K562 treated with DMSO at 1 percent for 24 hours (cell line): Measurements from ENCODE around the gene GRAP2. TPM values are rescaled to one million over a fixed set of nuclear protein-coding genes. Genes with fewer than 3 reads are reported as not detected.

Experiments
- total RNA-seq: library from RNA; unstranded; fragments of 300-600 nt; gene quantifications from 2 replicates; pipeline ENCODE4 v1.2.3, GENCODE V29; 2022; ENCODE audit warnings: low read depth; ENCODE audit not compliant: insufficient read depth

The GRAP2 gene
- total RNA-seq: 47.6 and 61.8 TPM in 2 replicates

DNA sequence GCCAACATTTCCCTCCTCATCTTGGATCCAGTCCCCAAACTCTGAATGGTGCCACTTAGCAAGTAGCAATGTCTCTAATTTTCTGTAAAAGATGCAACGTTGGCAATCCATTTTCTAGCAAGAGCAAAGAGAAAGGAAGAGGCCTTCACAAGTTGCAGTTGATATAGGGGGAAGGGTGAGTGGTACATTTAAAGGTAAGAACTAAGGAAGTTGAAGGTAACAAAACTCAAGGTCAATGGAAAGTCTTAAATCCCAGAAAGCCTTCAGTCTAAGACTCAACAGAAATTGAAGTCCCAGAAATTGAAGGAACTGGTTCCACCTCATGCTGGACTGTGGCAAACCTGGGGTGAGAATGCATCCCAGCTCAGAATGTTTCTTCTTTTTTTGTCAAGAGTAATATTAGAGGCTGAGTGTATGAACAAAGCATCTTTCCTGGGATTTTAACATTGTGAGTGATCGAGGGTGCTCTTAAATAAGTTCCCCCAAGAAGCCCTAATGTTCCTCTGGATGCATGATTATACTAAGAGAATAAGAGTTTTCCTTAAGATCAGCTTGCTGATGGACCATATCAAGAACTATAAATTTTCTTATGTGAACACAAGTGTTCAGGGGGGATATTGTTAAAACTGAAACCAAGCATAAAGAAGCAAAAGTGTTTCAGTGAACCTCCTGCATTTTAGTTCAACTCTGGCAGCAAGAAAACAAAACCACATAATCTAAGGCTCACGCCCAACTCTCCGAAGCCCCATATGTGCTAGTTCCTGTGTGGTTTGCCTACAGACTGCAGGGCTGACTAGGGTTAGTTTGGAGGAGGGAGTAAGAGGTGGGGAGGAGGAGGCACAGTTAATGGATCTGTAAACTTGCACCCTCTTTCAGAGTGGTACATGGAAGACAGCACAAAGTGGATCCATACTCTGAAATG is at the start of gene GRAP2:
GRAP2 (plus strand) TSS at position 779 of the 922 bp plus-strand sequence. CDS start 46,023 bp downstream, outside the sequence.

DNA sequence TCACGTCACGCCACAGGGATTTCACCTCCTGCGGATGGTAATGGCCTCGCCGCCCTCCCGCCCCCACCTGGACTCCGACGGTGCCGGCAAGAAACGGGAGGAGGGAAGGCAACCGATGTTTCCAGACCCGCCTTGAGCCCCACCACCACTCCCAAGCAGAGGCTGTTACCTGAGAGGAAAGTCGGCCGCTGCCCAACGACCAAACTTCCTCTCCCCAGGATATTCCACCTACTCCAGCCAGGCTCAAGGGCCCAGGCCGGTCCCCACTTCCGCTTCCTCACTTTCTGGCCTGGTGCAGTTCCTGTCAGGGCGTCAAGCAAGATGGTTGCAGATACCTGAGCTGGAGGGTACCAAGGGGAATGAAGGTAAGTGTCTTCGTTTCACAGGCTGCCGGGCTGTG is 7.4 kb upstream of the GRAP2 start, which contains the start of gene ENTHD1:
ENTHD1 (minus strand) TSS at position 235 of the 400 bp plus-strand sequence. CDS start 6,012 bp downstream, outside the sequence.

DNA sequence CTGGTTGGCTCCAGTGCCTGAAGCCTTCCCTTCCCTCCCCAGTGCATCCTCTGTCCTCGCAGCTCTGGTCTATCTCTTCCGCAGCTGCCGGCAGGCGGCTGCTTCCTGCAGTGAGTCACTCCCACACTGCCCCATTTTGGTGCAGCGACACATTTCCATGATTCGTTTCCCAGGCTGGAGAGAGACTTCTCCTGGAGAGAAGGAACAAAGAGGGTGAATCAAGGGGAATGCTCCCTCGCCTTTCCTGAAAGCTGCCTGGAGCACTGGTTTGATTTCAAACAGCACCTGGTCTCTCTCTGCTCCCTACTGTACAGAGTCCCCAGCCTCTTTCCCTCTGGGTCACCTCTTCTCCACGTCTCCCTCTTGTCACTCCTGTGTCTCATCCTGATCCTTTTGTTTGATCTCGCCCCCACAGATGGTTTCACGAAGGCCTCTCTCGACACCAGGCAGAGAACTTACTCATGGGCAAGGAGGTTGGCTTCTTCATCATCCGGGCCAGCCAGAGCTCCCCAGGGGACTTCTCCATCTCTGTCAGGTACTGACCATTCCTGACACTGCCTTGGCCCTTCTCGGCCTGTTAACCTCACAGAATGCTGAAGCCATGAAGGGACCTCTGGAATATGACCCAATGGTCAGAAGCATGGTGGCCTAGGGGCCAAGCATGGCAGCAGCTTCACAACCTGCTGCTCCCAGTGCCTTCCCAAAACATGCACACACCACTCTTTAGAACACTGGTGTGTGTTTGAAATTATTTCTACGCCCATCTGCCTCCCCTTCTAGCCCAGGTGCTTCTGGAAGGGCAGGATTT is 59.0 kb downstream of the GRAP2 start, which contains the start of gene TMA7B:
TMA7B (plus strand) TSS at position 758 of the 808 bp plus-strand sequence. CDS start 3,978 bp downstream, outside the sequence.

DNA sequence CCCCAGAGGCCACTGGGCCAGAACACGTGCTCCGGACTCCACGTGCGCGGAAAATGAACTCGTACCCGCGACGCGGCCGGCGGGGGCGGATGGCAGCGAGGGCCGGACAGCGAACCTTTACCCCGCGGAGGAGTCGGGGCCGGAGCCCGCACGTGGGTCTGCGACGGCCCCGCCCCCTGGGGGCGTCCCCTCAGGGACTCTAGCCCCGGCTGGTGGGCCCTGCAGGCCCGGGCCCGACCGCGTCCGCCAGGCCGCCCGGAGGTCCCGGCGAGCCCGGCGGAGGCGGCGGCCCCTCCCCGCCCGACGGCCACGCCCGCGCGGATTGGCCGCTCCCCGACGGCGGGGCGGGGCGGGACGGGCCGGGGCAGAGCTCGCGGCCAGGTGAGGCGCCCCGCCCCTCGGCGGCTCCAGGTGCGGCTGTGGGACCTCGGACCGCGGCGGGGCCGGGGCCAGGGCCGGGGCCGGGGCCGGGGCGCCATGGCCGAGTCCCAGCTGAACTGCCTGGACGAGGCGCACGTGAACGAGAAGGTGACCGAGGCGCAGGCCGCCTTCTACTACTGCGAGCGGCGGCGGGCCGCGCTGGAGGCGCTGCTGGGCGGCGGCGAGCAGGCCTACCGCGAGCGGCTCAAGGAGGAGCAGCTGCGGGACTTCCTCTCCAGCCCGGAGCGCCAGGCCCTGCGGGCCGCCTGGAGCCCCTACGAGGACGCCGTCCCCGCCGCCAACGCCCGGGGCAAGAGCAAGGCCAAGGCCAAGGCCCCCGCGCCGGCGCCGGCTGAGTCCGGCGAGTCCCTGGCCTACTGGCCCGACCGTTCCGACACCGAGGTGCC is 93.9 kb downstream of the GRAP2 start, which contains the start of gene FAM83F:
FAM83F (plus strand) TSS at position 389 of the 827 bp plus-strand sequence; CDS start at position 478, 89 bp downstream.

Other genes with a start within 250 kb of the GRAP2 start
- gene ENTHD1, start 7.3 kb upstream of the GRAP2 start, total RNA-seq: 0.81 and 0.82 TPM in 2 replicates
- gene TMA7B, start 59.3 kb downstream of the GRAP2 start, total RNA-seq: 0.56 and 1.6 TPM in 2 replicates
- gene FAM83F, start 93.9 kb downstream of the GRAP2 start, total RNA-seq: 0.02 TPM in 1 of 2 replicates, not detected in the other